BE2C (cell line): Measurements from ENCODE around the gene UBALD1.

Experiments
- DNase-seq: peaks from one replicate; pipeline ENCODE4 v3.0.0-alpha.2; 2020
- H3K27me3 ChIP-seq: fragments of 250-450 bp; sonication (Bioruptor Pico); 2 replicates; pipeline ENCODE4 v1.5.1; 2020; ENCODE audit warnings: mild to moderate bottlenecking
- H3K36me3 ChIP-seq: fragments of 250-450 bp; sonication (Bioruptor Pico); 2 replicates; pipeline ENCODE4 v1.5.1; 2020; ENCODE audit warnings: mild to moderate bottlenecking
- H3K4me1 ChIP-seq: fragments of 250-450 bp; sonication (Bioruptor Pico); 2 replicates; pipeline ENCODE4 v1.5.1; 2020
- H3K4me3 ChIP-seq: 2 replicates; pipeline ENCODE4 v1.5.1; 2011; ENCODE audit warnings: low read depth, low read length
- H3K9me3 ChIP-seq: fragments of 250-450 bp; sonication (Bioruptor Pico); 2 replicates; pipeline ENCODE4 v1.5.1; 2020
- TF ChIP-seq, protein P1 (sequence below): IDR thresholded peaks from 2 replicates; pipeline ENCODE4 v1.5.1; 2012; ENCODE audit warnings: mild to moderate bottlenecking, low read depth, low read length

The UBALD1 gene

DNA sequence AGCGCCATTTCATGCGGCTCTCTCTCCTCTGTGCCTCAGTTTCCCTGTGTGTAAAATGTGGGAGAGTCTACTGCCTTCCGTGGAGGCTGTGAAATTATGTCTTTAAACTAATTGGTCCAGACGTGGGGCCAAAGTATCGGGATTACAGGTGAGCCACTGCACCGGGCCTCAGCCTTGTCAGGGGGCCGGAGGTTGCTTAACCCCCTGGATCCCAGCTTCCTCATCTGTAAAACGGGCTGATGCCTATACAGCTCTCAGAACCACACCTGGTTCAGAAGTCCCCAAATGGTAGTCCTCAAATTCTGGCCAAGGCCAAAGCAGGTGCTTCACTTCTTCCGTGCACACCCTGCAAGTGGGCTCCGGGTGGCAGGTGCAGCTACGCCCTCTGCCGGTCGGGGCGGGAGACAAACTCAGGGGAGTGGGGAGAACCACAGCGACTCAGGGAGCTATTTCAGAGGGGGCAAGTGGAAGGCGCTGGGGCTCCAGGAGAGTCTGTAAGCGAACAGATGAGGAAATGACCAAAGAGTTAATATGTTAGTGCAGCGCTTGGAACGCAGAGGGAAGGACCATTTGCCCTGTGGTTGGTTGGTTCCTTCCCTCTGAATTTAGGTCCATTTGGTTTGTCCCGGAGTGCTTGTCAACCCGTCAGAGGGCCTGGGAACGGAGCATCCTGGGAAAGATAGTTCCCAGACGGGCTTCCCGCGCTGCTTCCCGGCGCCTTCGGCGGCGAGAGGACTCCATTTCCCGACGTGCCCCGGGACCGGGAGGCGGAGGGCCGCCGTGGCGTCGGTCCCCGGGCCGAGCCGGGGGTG is 9.5 kb upstream of the UBALD1 start, which contains the start of gene MGRN1:
Gene MGRN1 (plus strand): TSS at position 812 of the 812 bp plus-strand sequence. CDS start 135 bp downstream, outside the sequence.
- Histone ChIP-seq H3K4me1 (no peaks in the 10 kb centered on the region), H3K4me3 (peak within 1 kb of the TSS; percentile 94), H3K27me3 (no peaks in the 10 kb centered on the region), H3K9me3 (no peaks in the 10 kb centered on the region), H3K36me3 (peaks cover 4% of the 10 kb centered on the region; the same call in 1 of the 2 replicates)
- TF ChIP-seq, protein P1, sequence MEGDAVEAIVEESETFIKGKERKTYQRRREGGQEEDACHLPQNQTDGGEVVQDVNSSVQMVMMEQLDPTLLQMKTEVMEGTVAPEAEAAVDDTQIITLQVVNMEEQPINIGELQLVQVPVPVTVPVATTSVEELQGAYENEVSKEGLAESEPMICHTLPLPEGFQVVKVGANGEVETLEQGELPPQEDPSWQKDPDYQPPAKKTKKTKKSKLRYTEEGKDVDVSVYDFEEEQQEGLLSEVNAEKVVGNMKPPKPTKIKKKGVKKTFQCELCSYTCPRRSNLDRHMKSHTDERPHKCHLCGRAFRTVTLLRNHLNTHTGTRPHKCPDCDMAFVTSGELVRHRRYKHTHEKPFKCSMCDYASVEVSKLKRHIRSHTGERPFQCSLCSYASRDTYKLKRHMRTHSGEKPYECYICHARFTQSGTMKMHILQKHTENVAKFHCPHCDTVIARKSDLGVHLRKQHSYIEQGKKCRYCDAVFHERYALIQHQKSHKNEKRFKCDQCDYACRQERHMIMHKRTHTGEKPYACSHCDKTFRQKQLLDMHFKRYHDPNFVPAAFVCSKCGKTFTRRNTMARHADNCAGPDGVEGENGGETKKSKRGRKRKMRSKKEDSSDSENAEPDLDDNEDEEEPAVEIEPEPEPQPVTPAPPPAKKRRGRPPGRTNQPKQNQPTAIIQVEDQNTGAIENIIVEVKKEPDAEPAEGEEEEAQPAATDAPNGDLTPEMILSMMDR = peak; percentile 96
- peak; percentile 97 for DNase-seq

DNA sequence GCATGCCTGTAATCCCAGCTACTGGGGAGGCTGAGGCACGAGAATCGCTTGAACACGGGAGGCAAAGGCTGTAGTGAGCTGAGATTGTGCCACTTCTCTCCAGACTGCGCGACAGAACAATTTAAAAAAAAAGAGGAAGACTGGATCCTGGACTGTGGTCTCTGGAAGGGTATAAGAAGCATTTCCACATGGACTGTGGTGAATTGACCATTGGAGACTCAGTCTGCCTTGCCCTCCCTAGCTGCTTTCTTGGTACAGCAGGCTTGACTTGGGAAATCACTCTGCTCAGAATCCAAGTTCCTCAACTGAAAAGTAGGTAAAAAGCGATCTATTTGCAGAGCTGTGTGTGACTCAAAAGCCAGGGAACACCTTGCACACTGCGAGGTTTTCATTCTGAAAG is 8.9 kb upstream of the UBALD1 start:
- Histone ChIP-seq H3K4me3 (no peak overlapping the region), H3K27me3 (no peaks in the 10 kb centered on the region), H3K36me3 (peaks cover 4% of the 10 kb centered on the region; the same call in 1 of the 2 replicates), H3K4me1 (no peaks in the 10 kb centered on the region), H3K9me3 (no peaks in the 10 kb centered on the region)
- TF ChIP-seq, protein P1 = no peak
- DNase-seq = no peak

DNA sequence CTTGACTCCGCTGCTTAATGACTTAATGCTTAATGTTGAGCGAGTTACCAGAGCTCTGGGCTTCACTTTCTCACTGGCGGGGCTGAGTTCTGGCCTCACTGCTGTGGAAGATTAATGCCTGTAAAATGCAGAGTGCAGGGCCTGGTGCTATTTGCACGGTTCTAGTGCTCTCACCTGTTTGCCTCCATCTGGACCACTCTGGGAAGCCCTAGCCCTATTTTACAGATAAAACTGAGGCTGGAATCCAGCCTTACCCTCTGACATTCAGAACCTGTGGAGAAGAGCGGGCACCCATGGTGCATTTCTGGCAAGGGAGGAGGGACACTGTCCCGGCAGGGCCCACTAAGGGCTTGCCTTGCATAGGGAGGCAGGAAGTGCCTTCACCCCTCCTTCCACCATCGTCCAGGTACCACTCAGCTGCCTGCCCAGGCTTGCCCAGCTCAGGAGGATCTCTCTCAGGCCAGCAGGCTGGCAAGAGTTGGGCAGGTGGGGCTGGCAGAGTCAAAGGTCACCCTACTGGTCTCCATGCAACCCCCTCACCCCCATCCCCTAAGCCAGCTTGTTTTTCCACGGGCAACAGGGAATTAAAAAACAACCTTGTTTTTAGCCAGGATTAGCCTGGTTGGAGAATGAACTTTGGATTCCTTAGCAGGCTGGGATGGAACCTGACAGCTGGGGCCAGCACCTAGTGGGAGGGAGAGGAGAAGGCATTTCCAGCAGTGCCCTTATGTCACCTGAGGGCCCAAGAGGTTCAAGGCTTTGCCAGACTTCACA is 4.1 kb upstream of the UBALD1 start:
- no peak for DNase-seq
- peaks cover 8% of the 10 kb centered on the region for H3K4me1 ChIP-seq
- H3K4me3 ChIP-seq = no peak overlapping the region
- H3K9me3 ChIP-seq = no peaks in the 10 kb centered on the region
- no peaks in the 10 kb centered on the region for H3K36me3 ChIP-seq
- TF ChIP-seq, protein P1 = no peak
- H3K27me3 ChIP-seq = no peaks in the 10 kb centered on the region

DNA sequence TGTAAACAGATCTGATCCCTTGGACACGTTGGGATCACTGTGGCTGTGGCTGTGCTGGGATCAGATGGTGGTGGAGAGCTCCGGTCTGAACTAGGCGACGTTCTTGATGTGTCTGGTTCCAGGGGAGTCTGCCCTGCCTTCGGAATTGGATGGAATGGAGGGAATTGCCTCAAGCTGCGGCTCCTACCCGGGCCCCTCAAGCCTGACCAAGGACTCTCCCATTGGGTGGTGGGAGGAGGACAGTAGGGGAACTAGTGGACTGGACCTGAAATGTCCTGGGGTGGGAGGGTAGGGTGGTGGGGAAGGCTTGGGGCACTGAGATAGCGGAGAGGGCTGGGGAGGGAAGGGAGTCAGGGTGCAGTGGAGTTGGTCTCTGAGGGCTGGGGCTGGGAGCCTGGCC is 3.2 kb upstream of the UBALD1 start:
- Histone ChIP-seq H3K36me3 (no peaks in the 10 kb centered on the region), H3K27me3 (no peaks in the 10 kb centered on the region), H3K4me3 (no peak overlapping the region), H3K9me3 (no peaks in the 10 kb centered on the region), H3K4me1 (peaks cover 8% of the 10 kb centered on the region)
- TF ChIP-seq, protein P1 = no peak
- DNase-seq = no peak

DNA sequence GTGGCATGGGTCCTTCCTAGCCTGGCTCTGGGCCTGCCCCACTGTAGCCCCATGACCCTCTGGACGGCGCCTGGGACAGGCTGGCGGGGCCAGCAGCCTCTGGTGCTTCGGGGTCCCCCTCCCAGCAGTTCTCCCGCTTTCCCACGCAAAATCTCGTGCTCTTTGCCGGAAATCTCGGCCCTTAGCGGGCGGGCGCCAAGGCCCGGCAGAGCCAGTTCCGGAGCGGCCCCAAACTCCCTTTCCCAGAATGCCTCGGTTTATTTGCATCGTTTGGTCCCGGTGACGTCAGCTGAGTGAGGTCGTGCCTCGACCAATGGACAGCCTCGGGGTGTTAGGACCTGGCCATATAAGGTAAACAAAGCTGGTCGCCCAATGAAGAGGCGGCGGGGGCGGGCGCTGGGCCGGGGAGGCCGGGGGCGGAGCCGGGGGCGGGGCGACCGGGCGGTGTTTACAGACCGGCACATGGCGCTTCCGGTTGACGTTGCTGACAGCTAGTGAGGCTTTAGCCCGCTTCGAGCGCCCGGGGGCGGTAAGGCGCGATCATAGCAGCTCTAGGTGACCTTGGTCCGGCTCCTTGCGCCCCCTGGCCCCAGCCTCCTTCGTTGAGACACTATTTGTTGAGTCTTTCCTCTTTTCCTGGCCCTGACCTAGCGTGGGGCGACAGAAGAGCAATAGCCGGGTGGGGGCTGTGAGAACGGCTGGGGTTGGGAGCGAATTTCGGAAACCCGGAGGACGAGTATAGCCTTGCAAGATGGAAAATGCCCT is 1.5 kb upstream of the UBALD1 start:
- peaks cover 8% of the 10 kb centered on the region for H3K4me1 ChIP-seq
- peak; percentile 99 for DNase-seq

More for the DNA sequence above, 1.5 kb upstream of the UBALD1 start:
- Histone ChIP-seq H3K27me3 (no peaks in the 10 kb centered on the region), H3K4me3 (peak overlapping the region; percentile 67), H3K9me3 (no peaks in the 10 kb centered on the region), H3K36me3 (no peaks in the 10 kb centered on the region)
- TF ChIP-seq, protein P1 = peak; percentile 39
